Mucosa of gallbladder (tissue), 1 donor: Measurements from ENCODE around the gene BABAM1. TPM values are rescaled to one million over a fixed set of nuclear protein-coding genes. Genes with fewer than 3 reads are reported as not detected.

Experiments
- DNase-seq: peaks from one replicate; pipeline ENCODE4 v3.0.0-alpha.2; 2020; ENCODE audit warnings: low spot score
- total RNA-seq: library from RNA; stranded (reverse); gene quantifications from one replicate; pipeline ENCODE4 v1.2.1, GENCODE V29; 2021
- donor health status: DM: no; HTN: no; CAD: no.

Gene BABAM1
- 70.5 TPM for total RNA-seq

- DNase-seq = peak; percentile 99
These were observed at the start of gene BABAM1 for GRCh38 chr19:17266975-17267788. TSS of gene BABAM1 (plus strand) at chr19:17267443. CDS start at chr19:17268807, 1,364 bp downstream.

- no peak for DNase-seq
These were observed 48.0 kb upstream of the BABAM1 start for GRCh38 chr19:17219286-17219685.

GRCh38 chr19:17220207-17220758 lies 47.0 kb upstream of the BABAM1 start:
- no peak for DNase-seq

GRCh38 chr19:17225053-17225452 lies 42.2 kb upstream of the BABAM1 start:
- DNase-seq = no peak

- peak; percentile 99 for DNase-seq
These were observed 41.0 kb upstream of the BABAM1 start, which contains the start of gene OCEL1 for GRCh38 chr19:17226002-17226933. TSS of gene OCEL1 (plus strand) at chr19:17226226. CDS start at chr19:17226248, 22 bp downstream.

- no peak for DNase-seq
These were observed 39.4 kb upstream of the BABAM1 start for GRCh38 chr19:17227798-17228367.

GRCh38 chr19:17229890-17230289 lies 37.4 kb upstream of the BABAM1 start:
- no peak for DNase-seq

- DNase-seq = no peak
These were observed 35.0 kb upstream of the BABAM1 start for GRCh38 chr19:17232258-17232657.

GRCh38 chr19:17234911-17235299 lies 32.3 kb upstream of the BABAM1 start:
- peak; percentile 44 for DNase-seq

GRCh38 chr19:17235300-17235970 lies 31.8 kb upstream of the BABAM1 start:
- DNase-seq = peak; percentile 70

GRCh38 chr19:17235971-17236777 lies 31.1 kb upstream of the BABAM1 start:
- no peak for DNase-seq

- DNase-seq = no peak
These were observed 30.3 kb upstream of the BABAM1 start for GRCh38 chr19:17236811-17237543.

- DNase-seq = no peak
These were observed 29.2 kb upstream of the BABAM1 start for GRCh38 chr19:17237747-17238706.

GRCh38 chr19:17240062-17240752 lies 27.0 kb upstream of the BABAM1 start:
- no peak for DNase-seq

GRCh38 chr19:17240826-17241399 lies 26.3 kb upstream of the BABAM1 start:
- no peak for DNase-seq

GRCh38 chr19:17242431-17243208 lies 24.6 kb upstream of the BABAM1 start:
- no peak for DNase-seq
